ENCODE data around the gene CGGBP1. TPM values are rescaled to one million over a fixed set of nuclear protein-coding genes. Genes with fewer than 3 reads are reported as not detected.

The CGGBP1 gene
- polyA plus RNA-seq, 3 donors: 61.0 to 82.4 (median 68.7) TPM

DNA sequence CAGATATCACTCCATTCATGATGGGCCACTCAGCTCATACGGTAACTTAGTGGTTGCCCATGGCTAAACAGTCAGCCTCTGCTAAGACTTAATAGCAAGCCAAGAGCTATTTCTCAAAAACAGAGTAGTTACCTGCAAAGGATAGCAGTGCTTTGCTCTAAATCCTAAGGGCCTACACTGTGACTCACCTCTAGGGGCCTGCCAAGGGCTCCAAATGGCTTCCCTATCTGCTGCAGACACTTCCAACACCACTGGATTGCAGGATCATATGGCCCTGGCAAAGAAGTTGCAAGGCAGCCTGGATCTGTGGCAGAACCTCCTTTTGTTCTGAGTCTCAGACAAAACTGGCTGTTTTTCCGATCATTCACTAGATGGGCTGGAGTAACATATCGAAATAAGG lies 17.8 kb downstream of the CGGBP1 start:
- TF ChIP-seq, protein P1, sequence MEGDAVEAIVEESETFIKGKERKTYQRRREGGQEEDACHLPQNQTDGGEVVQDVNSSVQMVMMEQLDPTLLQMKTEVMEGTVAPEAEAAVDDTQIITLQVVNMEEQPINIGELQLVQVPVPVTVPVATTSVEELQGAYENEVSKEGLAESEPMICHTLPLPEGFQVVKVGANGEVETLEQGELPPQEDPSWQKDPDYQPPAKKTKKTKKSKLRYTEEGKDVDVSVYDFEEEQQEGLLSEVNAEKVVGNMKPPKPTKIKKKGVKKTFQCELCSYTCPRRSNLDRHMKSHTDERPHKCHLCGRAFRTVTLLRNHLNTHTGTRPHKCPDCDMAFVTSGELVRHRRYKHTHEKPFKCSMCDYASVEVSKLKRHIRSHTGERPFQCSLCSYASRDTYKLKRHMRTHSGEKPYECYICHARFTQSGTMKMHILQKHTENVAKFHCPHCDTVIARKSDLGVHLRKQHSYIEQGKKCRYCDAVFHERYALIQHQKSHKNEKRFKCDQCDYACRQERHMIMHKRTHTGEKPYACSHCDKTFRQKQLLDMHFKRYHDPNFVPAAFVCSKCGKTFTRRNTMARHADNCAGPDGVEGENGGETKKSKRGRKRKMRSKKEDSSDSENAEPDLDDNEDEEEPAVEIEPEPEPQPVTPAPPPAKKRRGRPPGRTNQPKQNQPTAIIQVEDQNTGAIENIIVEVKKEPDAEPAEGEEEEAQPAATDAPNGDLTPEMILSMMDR (IDR thresholded peaks at IDR 0.05): no peak

DNA sequence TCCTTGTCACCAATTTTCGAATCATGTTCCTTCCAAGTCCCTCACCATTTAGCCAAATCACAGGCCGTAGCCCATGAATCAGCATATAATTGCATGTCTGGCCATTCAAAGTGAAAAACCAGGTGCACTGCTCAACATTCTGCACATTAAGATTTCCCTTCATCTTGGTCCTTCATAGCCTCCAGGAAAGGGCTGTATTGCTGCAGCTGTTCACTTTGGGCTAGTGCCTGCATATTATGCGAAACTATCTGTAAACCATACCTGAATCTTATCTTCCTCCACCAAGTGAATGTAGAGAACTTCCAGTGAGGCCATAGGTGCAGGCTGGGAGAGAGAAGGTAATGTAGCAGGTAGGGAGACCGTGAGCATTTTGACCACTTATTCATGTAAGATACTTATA lies 18.3 kb downstream of the CGGBP1 start:
- peaks cover 0 to 2% of the 10 kb centered on the region in 2 donors for H3K9me3 ChIP-seq (replicated peaks in 1 of 2; ENCODE audit: control insufficient read depth in 1 of 2, insufficient read depth in 1 of 2, low read length in 2 of 2)
- Mint-ChIP-seq H3K36me3 (no peaks in the 10 kb centered on the region), H3K9me3 (peaks cover 0 to 5% (median 3%) of the 10 kb centered on the region in 7 donors), H3K27me3 (ENCODE audit: low read depth in 3 of 3) (no peaks in the 10 kb centered on the region), H3K27ac (no peak overlapping the region), H3K4me3 (no peak overlapping the region), H3K4me1 (no peaks in the 10 kb centered on the region)
- no peaks in the 10 kb centered on the region for H3K27me3 ChIP-seq (ENCODE audit: control insufficient read depth in 2 of 2, insufficient read depth in 2 of 2, low read length in 2 of 2)
- no peak overlapping the region for H3K4me2 ChIP-seq (replicated peaks; ENCODE audit: extremely low read depth, low read length, poor library complexity, severe bottlenecking)
- no peak overlapping the region for H3K4me3 ChIP-seq (replicated peaks in 1 of 3; ENCODE audit: low read depth in 2 of 3, low read length in 3 of 3)
- H4K20me1 ChIP-seq (ENCODE audit: insufficient read depth, low read length): no peaks in the 10 kb centered on the region
- no peak overlapping the region for H2AFZ ChIP-seq (ENCODE audit: insufficient read depth, low read depth, low read length, poor library complexity, severe bottlenecking)
- 72% methylated on average over 2 of the region's 4 CpGs for WGBS (ENCODE audit: insufficient coverage)
- no peaks in the 10 kb centered on the region for H3K4me1 ChIP-seq (ENCODE audit: control insufficient read depth in 1 of 2, insufficient read depth in 2 of 2, low read length in 2 of 2)
- H3K9ac ChIP-seq (ENCODE audit: insufficient read depth, low read length, poor library complexity, severe bottlenecking): no peak overlapping the region
- H3K79me2 ChIP-seq (ENCODE audit: insufficient read depth, low read length): no peaks in the 10 kb centered on the region
- H3K27ac ChIP-seq (ENCODE audit: low read depth in 1 of 2, low read length in 2 of 2): no peak overlapping the region
- no peaks in the 10 kb centered on the region for H3K36me3 ChIP-seq (replicated peaks in 1 of 2; ENCODE audit: control insufficient read depth in 1 of 2, insufficient read depth in 2 of 2, low read length in 2 of 2)
- DNase-seq: no peak
- TF ChIP-seq, protein P1 (IDR thresholded peaks at IDR 0.05): no peak
- intact Hi-C loops (cut with micrococcal nuclease): no loop called here

More for the DNA sequence above, 17.8 kb downstream of the CGGBP1 start:
- H3K4me3 Mint-ChIP-seq: no peak overlapping the region
- intact Hi-C loops (cut with micrococcal nuclease): no loop called here
- peaks cover 0 to 2% of the 10 kb centered on the region in 2 donors for H3K9me3 ChIP-seq (replicated peaks in 1 of 2; ENCODE audit: control insufficient read depth in 1 of 2, insufficient read depth in 1 of 2, low read length in 2 of 2)
- H3K4me1 ChIP-seq (ENCODE audit: control insufficient read depth in 1 of 2, insufficient read depth in 2 of 2, low read length in 2 of 2): no peaks in the 10 kb centered on the region
- no peak overlapping the region for H2AFZ ChIP-seq (ENCODE audit: insufficient read depth, low read depth, low read length, poor library complexity, severe bottlenecking)
- no peak overlapping the region for H3K4me2 ChIP-seq (replicated peaks; ENCODE audit: extremely low read depth, low read length, poor library complexity, severe bottlenecking)
- H3K27me3 Mint-ChIP-seq (ENCODE audit: low read depth in 3 of 3): no peaks in the 10 kb centered on the region
- H3K27ac ChIP-seq (ENCODE audit: low read depth in 1 of 2, low read length in 2 of 2): no peak overlapping the region
- no peaks in the 10 kb centered on the region for H3K4me1 Mint-ChIP-seq
- H3K79me2 ChIP-seq (ENCODE audit: insufficient read depth, low read length): no peaks in the 10 kb centered on the region
- H4K20me1 ChIP-seq (ENCODE audit: insufficient read depth, low read length): no peaks in the 10 kb centered on the region
- no peaks in the 10 kb centered on the region for H3K36me3 ChIP-seq (replicated peaks in 1 of 2; ENCODE audit: control insufficient read depth in 1 of 2, insufficient read depth in 2 of 2, low read length in 2 of 2)
- no peak overlapping the region for H3K9ac ChIP-seq (ENCODE audit: insufficient read depth, low read length, poor library complexity, severe bottlenecking)
- 100% methylated on average over 1 of the region's 3 CpGs for WGBS (ENCODE audit: insufficient coverage)
- no peaks in the 10 kb centered on the region for H3K36me3 Mint-ChIP-seq
- no peak overlapping the region for H3K4me3 ChIP-seq (replicated peaks in 1 of 3; ENCODE audit: low read depth in 2 of 3, low read length in 3 of 3)
- peaks cover 0 to 5% (median 3%) of the 10 kb centered on the region in 7 donors for H3K9me3 Mint-ChIP-seq
- no peak for DNase-seq
- no peaks in the 10 kb centered on the region for H3K27me3 ChIP-seq (ENCODE audit: control insufficient read depth in 2 of 2, insufficient read depth in 2 of 2, low read length in 2 of 2)
- H3K27ac Mint-ChIP-seq: no peak overlapping the region

All from CD14-positive monocyte (primary cell).